Right lobe of liver (tissue), 6 donors: Measurements from ENCODE around the gene FXYD6. TPM values are rescaled to one million over a fixed set of nuclear protein-coding genes. Genes with fewer than 3 reads are reported as not detected.

Experiments
- ATAC-seq, 4 donors: fragments of 200-7000 bp; cut with Tn5 transposase; one replicate each; pipeline ENCODE4 v1.9.1; 2020; ENCODE audit warnings: mild to moderate bottlenecking in 4 of 4, moderate library complexity in 4 of 4
- DNase-seq, 3 donors: peaks; one replicate each; pipeline ENCODE4 v3.0.0-alpha.2; 2020
- H3K27ac ChIP-seq, 3 donors: fragments of 200-600 bp; one replicate each; pipeline ENCODE4 v1.8.0; 2022
- H3K27me3 ChIP-seq, 2 donors: fragments of 200-600 bp; one replicate each; pipeline ENCODE4 v1.8.0; 2022
- H3K36me3 ChIP-seq, 4 donors: fragments of 200-600 bp; sonication (generic) in 1 of 4; one replicate each; pipeline versions ENCODE4 v1.5.1 to v1.8.0; 2017 to 2022; ENCODE audit warnings: control low read depth in 1 of 4
- H3K4me1 ChIP-seq, 4 donors: fragments of 200-600 bp; sonication (generic) in 1 of 4; one replicate each; pipeline versions ENCODE4 v1.5.1 to v1.8.0; 2017 to 2022; ENCODE audit warnings: control low read depth in 1 of 4
- H3K4me3 ChIP-seq, 3 donors: fragments of 200-600 bp; one replicate each; pipeline ENCODE4 v1.8.0; 2022
- H3K9me3 ChIP-seq, 4 donors: fragments of 200-600 bp; sonication (generic) in 1 of 4; one replicate each; pipeline versions ENCODE4 v1.5.1 to v1.8.0; 2017 to 2022; ENCODE audit warnings: control low read depth in 1 of 4
- CTCF ChIP-seq, 4 donors: fragments of 200-600 bp in 3 of 4; fragments of 450-650 bp in 1 of 4; IDR thresholded peaks; one replicate each; pipeline versions ENCODE4 v1.5.1 to v1.8.0; 2016 to 2022; ENCODE audit warnings: antibody characterized with exemption in 4 of 4, mild to moderate bottlenecking in 2 of 4
- POLR2A ChIP-seq: fragments of 450-650 bp; IDR thresholded peaks from one replicate; pipeline ENCODE4 v1.6.1; 2017; ENCODE audit warnings: antibody characterized with exemption, mild to moderate bottlenecking
- WGBS: methylation state at CpG from one replicate; pipeline ENCODE4 v1.1.6; 2018; ENCODE audit warnings: low coverage, low lambda C conversion rate; ENCODE audit not compliant: insufficient coverage; ENCODE audit errors: missing lambda C conversion rate; 5-methylcytosine and 5-hydroxymethylcytosine counted together
- intact Hi-C, 2 donors: fragments of 100-400 bp; cut with DNase I; formaldehyde crosslinking; loops; one replicate each; pipeline versions ENCODE4 v1.11.2 to v1.14.1; 2022
- total RNA-seq, 6 experiments: library from RNA; depleted of rRNA in 2 of 6; stranded (reverse); fragments of >200 nt in 2 of 6; fragmentation: NEBNext Ultra II Directional in 3 of 6; extraction: Animal tissue kit (Norgen Biotek cat#: 25700) in 3 of 6; gene quantifications; one replicate each; pipeline versions ENCODE4 v1.1.0 to v1.2.4, GENCODE V29; 2016 to 2023
- donor health status: DM: no; HTN: yes; CAD: no.
- donor health status: DM: no; HTN: no; CAD: no.
- donor health status: DM: no; HTN: no; CAD: no.
- donor health status: DM: no; HTN: yes; CAD: no.
- donor health status: DM: no; HTN: yes; CAD: no.

FXYD6 gene
- total RNA-seq, 6 experiments from 2014 or later = 4.9 to 14.4 (median 8.9) TPM

- peak in 1 of 3 donors; percentile 31 for DNase-seq
- no peaks in the 10 kb centered on the region for H3K4me1 ChIP-seq
- no peak overlapping the region for H3K27ac ChIP-seq
- H3K36me3 ChIP-seq = no peaks in the 10 kb centered on the region
- H3K9me3 ChIP-seq = no peaks in the 10 kb centered on the region
- intact Hi-C loops = no loop called here
- TF ChIP-seq POLR2A (no peak), CTCF (IDR thresholded peaks at IDR 0.05) (no peak)
- no peak overlapping the region for H3K4me3 ChIP-seq
- no peak for ATAC-seq
- H3K27me3 ChIP-seq = no peaks in the 10 kb centered on the region
- WGBS = 58% methylated on average over 8 of the region's 13 CpGs
These were observed 25.8 kb upstream of the FXYD6 start for GRCh38 chr11:117902001-117902845.

GRCh38 chr11:117901601-117902000 lies 25.1 kb upstream of the FXYD6 start:
- intact Hi-C loops = no loop called here
- H3K27ac ChIP-seq = no peak overlapping the region
- no peaks in the 10 kb centered on the region for H3K27me3 ChIP-seq
- WGBS = 92% methylated on average over 2 of the region's 9 CpGs
- H3K9me3 ChIP-seq = no peaks in the 10 kb centered on the region
- DNase-seq = peak in 1 of 3 donors; percentile 28
- no peaks in the 10 kb centered on the region for H3K4me1 ChIP-seq
- no peak for TF ChIP-seq POLR2A
- TF ChIP-seq CTCF (IDR thresholded peaks at IDR 0.05) = no peak
- no peaks in the 10 kb centered on the region for H3K36me3 ChIP-seq
- H3K4me3 ChIP-seq = no peak overlapping the region
- ATAC-seq = no peak

DNA sequence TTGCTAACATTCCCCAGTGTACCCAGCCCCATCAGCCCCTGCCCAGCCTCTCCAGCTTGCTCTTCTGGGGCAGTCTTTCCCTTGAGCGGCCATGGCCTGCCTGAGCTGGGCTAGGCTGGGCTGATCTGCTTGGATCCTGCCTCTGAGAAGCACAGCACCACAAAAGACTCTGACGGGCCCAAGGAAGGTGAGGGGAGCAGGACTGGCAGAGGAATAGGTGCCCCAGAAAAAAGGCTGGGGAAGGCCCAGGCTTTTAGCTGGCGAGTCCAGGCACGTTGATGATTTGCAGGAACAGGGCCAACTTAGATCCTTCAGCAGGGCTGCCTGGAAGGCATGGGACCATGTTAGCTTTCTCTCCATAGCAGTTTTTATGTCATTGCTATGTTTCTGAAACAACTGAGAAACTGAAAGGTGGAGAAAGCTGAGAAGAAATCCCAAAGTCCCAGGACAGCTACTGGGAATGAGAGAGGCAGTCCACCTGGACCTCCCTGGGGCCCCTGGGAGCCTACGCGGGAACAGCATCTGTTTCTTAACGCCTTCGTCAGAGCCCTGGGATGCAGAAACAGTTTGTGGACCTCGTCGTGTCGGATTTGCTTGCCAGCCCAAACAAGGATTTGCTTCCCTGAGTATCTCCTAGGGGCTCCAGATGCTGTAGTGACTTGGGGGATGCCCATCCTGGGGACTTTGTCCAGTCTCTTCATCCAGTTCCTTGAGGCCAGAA lies 24.4 kb upstream of the FXYD6 start:
- no peak for TF ChIP-seq CTCF (IDR thresholded peaks at IDR 0.05)
- no peak for TF ChIP-seq POLR2A
- Histone ChIP-seq H3K27me3 (no peaks in the 10 kb centered on the region), H3K9me3 (no peaks in the 10 kb centered on the region), H3K36me3 (no peaks in the 10 kb centered on the region), H3K27ac (no peak overlapping the region), H3K4me3 (no peak overlapping the region), H3K4me1 (no peaks in the 10 kb centered on the region)
- 89% methylated on average over 2 of the region's 11 CpGs for WGBS
- intact Hi-C loops = no loop called here
- ATAC-seq (no peak), DNase-seq (peak in 1 of 3 donors; percentile 31)

- H3K9me3 ChIP-seq = no peaks in the 10 kb centered on the region
- H3K4me3 ChIP-seq = no peak overlapping the region
- 47% methylated on average over 4 of the region's 4 CpGs for WGBS
- no peak overlapping the region for H3K27ac ChIP-seq
- TF ChIP-seq POLR2A = no peak
- no peak for TF ChIP-seq CTCF (IDR thresholded peaks at IDR 0.05)
- DNase-seq = peak in 1 of 3 donors; percentile 38
- no peaks in the 10 kb centered on the region for H3K4me1 ChIP-seq
- intact Hi-C loops = no loop called here
- H3K27me3 ChIP-seq = no peaks in the 10 kb centered on the region
- ATAC-seq = peak; percentile 34 to 74 (median 48)
- H3K36me3 ChIP-seq = no peaks in the 10 kb centered on the region
These were observed 23.7 kb upstream of the FXYD6 start for GRCh38 chr11:117900121-117900648.
